Measurements from ENCODE around the gene NAV3. TPM values are rescaled to one million over a fixed set of nuclear protein-coding genes. Genes with fewer than 3 reads are reported as not detected.

NAV3 gene
- total and polyA plus RNA-seq, 9 of the 15 experiments (the other 6 are each of a cell fraction or from before 2014, with no cell fraction given): 0.04 TPM; not detected in 8

DNA sequence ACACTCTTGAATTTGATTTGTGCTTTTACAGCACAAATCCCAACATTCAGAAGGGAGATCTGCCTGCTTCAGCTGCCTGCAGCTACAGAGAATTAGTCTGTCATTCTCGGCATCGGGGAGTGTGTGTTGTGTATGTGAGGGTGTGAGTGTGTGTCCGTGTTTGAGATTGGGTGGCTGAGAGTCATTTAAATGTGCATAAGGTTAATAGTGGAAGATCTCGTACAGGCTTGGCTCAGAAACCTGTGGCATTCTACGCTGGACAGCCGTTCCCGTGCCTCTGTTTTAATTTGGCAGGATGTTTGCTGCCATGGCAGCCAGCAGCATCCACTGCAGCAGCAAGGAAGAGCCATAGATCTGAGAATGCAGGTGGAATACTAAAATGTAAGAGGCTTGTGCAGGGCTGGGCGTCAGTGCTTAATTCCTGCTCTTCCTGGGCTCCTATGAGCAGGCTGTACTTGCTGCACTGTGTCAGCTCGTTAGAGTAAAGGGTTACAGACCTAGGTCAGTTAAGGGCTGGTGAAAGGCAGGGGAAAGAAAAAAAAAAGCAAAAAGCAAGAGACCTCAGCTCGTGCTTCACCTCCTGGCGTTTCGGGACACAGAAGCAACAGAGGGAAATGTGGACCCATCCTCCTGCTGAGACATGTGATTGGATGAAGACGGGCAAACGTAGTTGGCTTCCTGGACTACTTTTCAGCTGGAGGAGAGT, 205.4 kb downstream of the NAV3 start:
- POLR2A ChIA-PET: no interaction called here
- no peak overlapping the region for H3K9ac ChIP-seq (ENCODE audit: insufficient read depth in 1 of 2, low read depth in 2 of 2, low read length in 2 of 2)
- no peaks in the 10 kb centered on the region for H3K9me1 ChIP-seq (ENCODE audit: control insufficient read depth, insufficient read depth, low read length)
- H3K79me2 ChIP-seq (ENCODE audit: control insufficient read depth, insufficient read depth, low read length): no peaks in the 10 kb centered on the region
- no peaks in the 10 kb centered on the region for H3K27me3 ChIP-seq (ENCODE audit: control insufficient read depth in 2 of 2, insufficient read depth in 2 of 2, low read length in 2 of 2)
- ATAC-seq: no peak
- H3K36me3 ChIP-seq (ENCODE audit: control insufficient read depth, insufficient read depth, low read length): no peaks in the 10 kb centered on the region
- H2AFZ ChIP-seq (ENCODE audit: low read depth, low read length): no peak overlapping the region
- intact Hi-C loops (cut with micrococcal nuclease) (no loop called here), in situ Hi-C loops (cut with MboI) (no loop called here)
- no peaks in the 10 kb centered on the region for H3K9me3 ChIP-seq (replicated peaks; ENCODE audit: control insufficient read depth, insufficient read depth, low read depth, low read length)
- BruUV-seq (replicated peaks): no TSS peak
- TF ChIP-seq NCOA1 (IDR thresholded peaks at IDR 0.05; ENCODE audit: low read depth): no peak
- no peak for TF ChIP-seq ZBTB5 (IDR thresholded peaks at IDR 0.05)
- no peak for TF ChIP-seq RBM14 (IDR thresholded peaks at IDR 0.05; ENCODE audit: borderline replicate concordance, insufficient read depth, low read depth, low read length)
- DNase-seq (ENCODE audit: extremely low read depth in 1 of 4, low spot score in 3 of 4): no peak
- no peaks in the 10 kb centered on the region for H4K20me1 ChIP-seq (replicated peaks; ENCODE audit: control insufficient read depth, insufficient read depth, low read length)
- no peak overlapping the region for H3K4me3 ChIP-seq
- no peak overlapping the region for H3K27ac ChIP-seq (ENCODE audit: extremely low read depth, low read depth, low read length)
- WGBS (ENCODE audit: insufficient coverage, low coverage, missing lambda C conversion rate): 1% methylated on average over 14 of the region's 14 CpGs
- CTCF ChIA-PET (ENCODE audit: low intra/inter-chr PET ratio): no interaction called here
- no peaks in the 10 kb centered on the region for H3K4me1 ChIP-seq (replicated peaks in 1 of 2; ENCODE audit: control insufficient read depth in 2 of 2, insufficient read depth in 2 of 2, low read length in 2 of 2)
- no peak for FAIRE-seq
- H3K4me2 ChIP-seq (ENCODE audit: insufficient read depth, low read length): no peak overlapping the region

DNA sequence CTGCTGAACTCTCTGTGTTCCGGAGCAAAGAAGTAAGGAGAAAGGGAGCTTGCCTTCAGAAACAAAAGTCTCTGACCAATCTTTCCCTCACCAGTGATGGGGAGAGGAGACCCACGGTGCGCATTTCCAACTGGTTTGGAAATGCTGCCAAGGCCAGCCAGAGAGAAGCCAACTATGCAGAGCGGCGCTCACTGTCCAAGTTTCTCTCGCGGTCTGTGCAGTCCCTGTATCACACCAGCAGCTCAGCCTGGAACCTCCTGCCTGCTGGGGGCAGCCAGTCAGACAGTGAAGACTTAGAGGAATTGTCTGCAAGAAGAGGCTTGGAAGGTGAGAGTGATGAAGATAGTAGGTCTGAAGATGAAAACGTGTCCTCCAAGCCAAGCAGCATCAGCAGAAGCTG, 206.2 kb downstream of the NAV3 start:
- no peaks in the 10 kb centered on the region for H3K9me3 ChIP-seq (replicated peaks; ENCODE audit: control insufficient read depth, insufficient read depth, low read depth, low read length)
- in situ Hi-C loops (cut with MboI): no loop called here
- no peaks in the 10 kb centered on the region for H4K20me1 ChIP-seq (replicated peaks; ENCODE audit: control insufficient read depth, insufficient read depth, low read length)
- ATAC-seq (no peak), FAIRE-seq (no peak), DNase-seq (ENCODE audit: extremely low read depth in 1 of 4, low spot score in 3 of 4) (no peak)
- no peak overlapping the region for H3K4me2 ChIP-seq (ENCODE audit: insufficient read depth, low read length)
- no peaks in the 10 kb centered on the region for H3K36me3 ChIP-seq (ENCODE audit: control insufficient read depth, insufficient read depth, low read length)
- ChIA-PET CTCF (ENCODE audit: low intra/inter-chr PET ratio) (no interaction called here), POLR2A (no interaction called here)
- no peaks in the 10 kb centered on the region for H3K79me2 ChIP-seq (ENCODE audit: control insufficient read depth, insufficient read depth, low read length)
- no peak overlapping the region for H3K4me3 ChIP-seq
- H3K27ac ChIP-seq (ENCODE audit: extremely low read depth, low read depth, low read length): no peak overlapping the region
- H3K9ac ChIP-seq (ENCODE audit: insufficient read depth in 1 of 2, low read depth in 2 of 2, low read length in 2 of 2): no peak overlapping the region
- H3K9me1 ChIP-seq (ENCODE audit: control insufficient read depth, insufficient read depth, low read length): no peaks in the 10 kb centered on the region
- no peak overlapping the region for H2AFZ ChIP-seq (ENCODE audit: low read depth, low read length)
- intact Hi-C loops (cut with micrococcal nuclease): no loop called here
- no peaks in the 10 kb centered on the region for H3K27me3 ChIP-seq (ENCODE audit: control insufficient read depth in 2 of 2, insufficient read depth in 2 of 2, low read length in 2 of 2)
- no peaks in the 10 kb centered on the region for H3K4me1 ChIP-seq (replicated peaks in 1 of 2; ENCODE audit: control insufficient read depth in 2 of 2, insufficient read depth in 2 of 2, low read length in 2 of 2)
- 1% methylated on average over 8 of the region's 8 CpGs for WGBS (ENCODE audit: insufficient coverage, low coverage, missing lambda C conversion rate)
- no TSS peak for BruUV-seq (replicated peaks)
- no peak for TF ChIP-seq KDM5B (IDR thresholded peaks at IDR 0.05; ENCODE audit: insufficient replicate concordance, low read depth, low read length)
- no peak for TF ChIP-seq NR2F6 (CRISPR knock-in tag; IDR thresholded peaks at IDR 0.05)
